ENCODE data around the gene DOCK7.

Gene DOCK7

DNA sequence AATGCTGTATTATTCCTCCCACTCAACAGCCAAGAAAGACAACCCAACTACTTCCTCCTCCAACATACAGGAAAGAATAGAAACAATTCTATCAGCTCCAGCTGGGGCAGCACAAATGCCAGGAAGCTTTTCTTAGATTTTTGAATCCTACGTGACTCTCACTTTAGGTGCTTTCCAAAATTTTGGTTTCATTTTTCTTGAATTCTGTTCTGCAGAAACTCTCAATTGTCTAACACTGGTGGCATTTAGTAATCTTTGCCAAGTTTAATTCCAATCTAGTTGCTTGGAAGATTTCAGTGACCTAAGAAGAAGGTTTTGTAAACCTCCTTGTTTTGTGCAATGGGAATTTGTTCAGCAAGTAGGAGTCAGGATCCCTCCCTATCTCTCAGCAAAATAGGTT lies 37.1 kb upstream of the DOCK7 start:
- H3K9ac ChIP-seq (ENCODE audit: low read depth, low read length, poor library complexity, severe bottlenecking), result no peak overlapping the region
- H3K79me2 ChIP-seq (ENCODE audit: insufficient read depth, low read length), result no peaks in the 10 kb centered on the region
- H3K9me3 ChIP-seq (ENCODE audit: insufficient read depth, low read depth, low read length), result no peaks in the 10 kb centered on the region
- peaks cover 19% of the 10 kb centered on the region for H3K4me1 ChIP-seq (ENCODE audit: insufficient read depth, low read length, poor library complexity, severe bottlenecking)
- no peak overlapping the region for H3K4me2 ChIP-seq (ENCODE audit: low read depth, low read length, poor library complexity, severe bottlenecking)
- TF ChIP-seq, protein P1, sequence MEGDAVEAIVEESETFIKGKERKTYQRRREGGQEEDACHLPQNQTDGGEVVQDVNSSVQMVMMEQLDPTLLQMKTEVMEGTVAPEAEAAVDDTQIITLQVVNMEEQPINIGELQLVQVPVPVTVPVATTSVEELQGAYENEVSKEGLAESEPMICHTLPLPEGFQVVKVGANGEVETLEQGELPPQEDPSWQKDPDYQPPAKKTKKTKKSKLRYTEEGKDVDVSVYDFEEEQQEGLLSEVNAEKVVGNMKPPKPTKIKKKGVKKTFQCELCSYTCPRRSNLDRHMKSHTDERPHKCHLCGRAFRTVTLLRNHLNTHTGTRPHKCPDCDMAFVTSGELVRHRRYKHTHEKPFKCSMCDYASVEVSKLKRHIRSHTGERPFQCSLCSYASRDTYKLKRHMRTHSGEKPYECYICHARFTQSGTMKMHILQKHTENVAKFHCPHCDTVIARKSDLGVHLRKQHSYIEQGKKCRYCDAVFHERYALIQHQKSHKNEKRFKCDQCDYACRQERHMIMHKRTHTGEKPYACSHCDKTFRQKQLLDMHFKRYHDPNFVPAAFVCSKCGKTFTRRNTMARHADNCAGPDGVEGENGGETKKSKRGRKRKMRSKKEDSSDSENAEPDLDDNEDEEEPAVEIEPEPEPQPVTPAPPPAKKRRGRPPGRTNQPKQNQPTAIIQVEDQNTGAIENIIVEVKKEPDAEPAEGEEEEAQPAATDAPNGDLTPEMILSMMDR (conservative IDR thresholded peaks at IDR 0.05; ENCODE audit: low read length), result no peak
- no peak for TF ChIP-seq EZH2phosphoT487 (IDR thresholded peaks at IDR 0.05; ENCODE audit: borderline replicate concordance)
- no peak overlapping the region for H2AFZ ChIP-seq (ENCODE audit: low read length)
- no peaks in the 10 kb centered on the region for H3F3A ChIP-seq (ENCODE audit: low read depth)
- H3K9me2 ChIP-seq (replicated peaks; ENCODE audit: low read depth, low read length), result no peaks in the 10 kb centered on the region
- H3K4me3 ChIP-seq (ENCODE audit: low read length, poor library complexity, severe bottlenecking), result no peak overlapping the region
- H3K36me3 ChIP-seq (ENCODE audit: insufficient read depth, low read length), result no peaks in the 10 kb centered on the region
- H3K27me3 ChIP-seq (ENCODE audit: insufficient read depth, low read length, poor library complexity, severe bottlenecking), result peaks cover 14% of the 10 kb centered on the region
- no peaks in the 10 kb centered on the region for H4K20me1 ChIP-seq (ENCODE audit: insufficient read depth, low read length, poor library complexity, severe bottlenecking)

GRCh38 chr1:62724430-62724829 lies 36.2 kb upstream of the DOCK7 start:
- Histone ChIP-seq H3K9me2 (replicated peaks; ENCODE audit: low read depth, low read length) (no peaks in the 10 kb centered on the region), H3K79me2 (ENCODE audit: insufficient read depth, low read length) (no peaks in the 10 kb centered on the region), H3K4me3 (ENCODE audit: low read length, poor library complexity, severe bottlenecking) (no peak overlapping the region), H3K4me2 (ENCODE audit: low read depth, low read length, poor library complexity, severe bottlenecking) (no peak overlapping the region), H3F3A (ENCODE audit: low read depth) (no peaks in the 10 kb centered on the region), H4K20me1 (ENCODE audit: insufficient read depth, low read length, poor library complexity, severe bottlenecking) (no peaks in the 10 kb centered on the region), H3K27me3 (ENCODE audit: insufficient read depth, low read length, poor library complexity, severe bottlenecking) (peaks cover 14% of the 10 kb centered on the region), H2AFZ (ENCODE audit: low read length) (no peak overlapping the region), H3K9ac (ENCODE audit: low read depth, low read length, poor library complexity, severe bottlenecking) (no peak overlapping the region), H3K4me1 (ENCODE audit: insufficient read depth, low read length, poor library complexity, severe bottlenecking) (peaks cover 19% of the 10 kb centered on the region), H3K9me3 (ENCODE audit: insufficient read depth, low read depth, low read length) (no peaks in the 10 kb centered on the region), H3K36me3 (ENCODE audit: insufficient read depth, low read length) (no peaks in the 10 kb centered on the region)
- no peak for TF ChIP-seq EZH2phosphoT487 (IDR thresholded peaks at IDR 0.05; ENCODE audit: borderline replicate concordance)
- TF ChIP-seq, protein P1 (conservative IDR thresholded peaks at IDR 0.05; ENCODE audit: low read length), result no peak

- Histone ChIP-seq H3K79me2 (ENCODE audit: insufficient read depth, low read length) (no peaks in the 10 kb centered on the region), H2AFZ (ENCODE audit: low read length) (no peak overlapping the region), H3K4me1 (ENCODE audit: insufficient read depth, low read length, poor library complexity, severe bottlenecking) (peaks cover 19% of the 10 kb centered on the region), H3K4me3 (ENCODE audit: low read length, poor library complexity, severe bottlenecking) (no peak overlapping the region), H3K9me3 (ENCODE audit: insufficient read depth, low read depth, low read length) (no peaks in the 10 kb centered on the region), H3F3A (ENCODE audit: low read depth) (no peaks in the 10 kb centered on the region), H4K20me1 (ENCODE audit: insufficient read depth, low read length, poor library complexity, severe bottlenecking) (no peaks in the 10 kb centered on the region), H3K36me3 (ENCODE audit: insufficient read depth, low read length) (no peaks in the 10 kb centered on the region), H3K9me2 (replicated peaks; ENCODE audit: low read depth, low read length) (no peaks in the 10 kb centered on the region), H3K9ac (ENCODE audit: low read depth, low read length, poor library complexity, severe bottlenecking) (no peak overlapping the region), H3K27me3 (ENCODE audit: insufficient read depth, low read length, poor library complexity, severe bottlenecking) (peaks cover 14% of the 10 kb centered on the region), H3K4me2 (ENCODE audit: low read depth, low read length, poor library complexity, severe bottlenecking) (no peak overlapping the region)
- TF ChIP-seq EZH2phosphoT487 (IDR thresholded peaks at IDR 0.05; ENCODE audit: borderline replicate concordance), result no peak
Observed at GRCh38 chr1:62723883-62724282, 35.7 kb upstream of the DOCK7 start.

DNA sequence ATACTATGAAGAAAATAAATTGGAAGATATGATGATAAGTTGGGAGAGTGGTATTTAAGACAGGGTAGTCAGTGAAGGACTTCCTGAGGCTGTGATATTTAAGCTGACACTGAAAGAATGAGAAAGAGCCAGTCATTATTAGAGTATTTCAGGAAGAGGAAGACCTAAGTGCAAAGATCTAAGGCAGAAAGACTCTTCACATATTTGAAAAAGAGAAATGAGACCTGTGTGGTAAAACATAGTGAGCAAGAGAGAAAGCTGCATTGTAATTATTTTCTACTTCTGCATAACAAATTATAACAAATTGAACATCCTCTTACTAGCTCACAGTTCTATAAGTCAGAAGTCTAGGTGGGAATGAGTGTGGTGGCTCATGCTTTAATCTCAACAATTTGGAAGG lies 34.6 kb upstream of the DOCK7 start:
- Histone ChIP-seq H3K9ac (ENCODE audit: low read depth, low read length, poor library complexity, severe bottlenecking) (no peak overlapping the region), H3K4me2 (ENCODE audit: low read depth, low read length, poor library complexity, severe bottlenecking) (no peak overlapping the region)
- no peak for TF ChIP-seq EZH2phosphoT487 (IDR thresholded peaks at IDR 0.05; ENCODE audit: borderline replicate concordance)
- TF ChIP-seq, protein P1 (conservative IDR thresholded peaks at IDR 0.05; ENCODE audit: low read length), result no peak

More for the DNA sequence above, 34.6 kb upstream of the DOCK7 start:
- Histone ChIP-seq H3K4me3 (ENCODE audit: low read length, poor library complexity, severe bottlenecking) (no peak overlapping the region), H3K79me2 (ENCODE audit: insufficient read depth, low read length) (no peaks in the 10 kb centered on the region), H3F3A (ENCODE audit: low read depth) (no peaks in the 10 kb centered on the region), H3K36me3 (ENCODE audit: insufficient read depth, low read length) (no peaks in the 10 kb centered on the region), H3K27me3 (ENCODE audit: insufficient read depth, low read length, poor library complexity, severe bottlenecking) (peaks cover 14% of the 10 kb centered on the region), H3K9me3 (ENCODE audit: insufficient read depth, low read depth, low read length) (no peaks in the 10 kb centered on the region), H2AFZ (ENCODE audit: low read length) (no peak overlapping the region), H4K20me1 (ENCODE audit: insufficient read depth, low read length, poor library complexity, severe bottlenecking) (no peaks in the 10 kb centered on the region), H3K9me2 (replicated peaks; ENCODE audit: low read depth, low read length) (no peaks in the 10 kb centered on the region), H3K4me1 (ENCODE audit: insufficient read depth, low read length, poor library complexity, severe bottlenecking) (peaks cover 19% of the 10 kb centered on the region)
